Tibial artery (tissue), 4 donors: ENCODE data around the gene ACTR3.
"Not testable (repeated sequence)": the region's sequence is repeated elsewhere in the genome, so short reads cannot be mapped to it uniquely, and the experiment has no call there.

ENCODE experiments used
- DNase-seq, 2 donors: peaks; one replicate each; pipeline ENCODE4 v3.0.0-alpha.2; 2019
- H3K27ac ChIP-seq, 2 donors: fragments of 200-600 bp; sonication (generic) in 1 of 2; 1 replicate in 1 of 2; 2 replicates in 1 of 2; pipeline ENCODE4 v1.5.1; 2018 to 2019; ENCODE audit warnings: mild to moderate bottlenecking in 1 of 2
- H3K27me3 ChIP-seq, 2 donors: fragments of 200-600 bp; sonication (generic) in 1 of 2; one replicate each; pipeline versions ENCODE4 v1.5.1 to v1.6.0; 2016 to 2019
- H3K36me3 ChIP-seq, 3 donors: fragments of 200-600 bp; sonication (generic) in 2 of 3; one replicate each; pipeline ENCODE4 v1.5.1; 2016 to 2019; ENCODE audit warnings: mild to moderate bottlenecking in 2 of 3
- H3K4me1 ChIP-seq, 4 donors: fragments of 200-600 bp; sonication (generic) in 2 of 4; 1 replicate in 3 of 4; 2 replicates in 1 of 4; pipeline ENCODE4 v1.5.1; 2016 to 2019
- H3K4me3 ChIP-seq, 2 donors: fragments of 200-600 bp; sonication (generic) in 1 of 2; 1 replicate in 1 of 2; 2 replicates in 1 of 2; pipeline ENCODE4 v1.5.1; 2018 to 2019; ENCODE audit warnings: mild to moderate bottlenecking in 2 of 2
- H3K9me3 ChIP-seq, 3 donors: fragments of 200-600 bp; sonication (generic) in 1 of 3; one replicate each; pipeline ENCODE4 v1.5.1; 2016 to 2019
- CTCF ChIP-seq, 2 experiments: fragments of 200-600 bp in 1 of 2; fragments of 450-650 bp in 1 of 2; IDR thresholded peaks; one replicate each; pipeline ENCODE4 v1.5.1; 2017 to 2019; ENCODE audit warnings: antibody characterized with exemption in 2 of 2, mild to moderate bottlenecking in 1 of 2, moderate library complexity in 1 of 2
- intact Hi-C: fragments of 100-400 bp; cut with DNase I; formaldehyde crosslinking; loops from one replicate; pipeline ENCODE4 v1.15.0; 2023; ENCODE audit warnings: low total_unique reads

The ACTR3 gene

GRCh38 chr2:113889471-113890252, at the start of gene ACTR3:
Gene ACTR3, plus strand, starts transcription at chr2:113890089. Its CDS starts 191 bp downstream, at chr2:113890280.
- intact Hi-C loops: loop anchor here (2.0 kb wide), 1 partner anchor 133 kb away; the partner anchor contains the start of gene SLC35F5
- DNase-seq: peak; percentile 96 to 99
- TF ChIP-seq CTCF (IDR thresholded peaks at IDR 0.05): no peak
- Histone ChIP-seq H3K27ac (peak within 1 kb of the TSS; percentile 99), H3K4me3 (peak within 1 kb of the TSS; percentile 97 to 99), H3K27me3 (no peaks in the 10 kb centered on the region), H3K9me3 (no peaks in the 10 kb centered on the region), H3K36me3 (peaks cover 0 to 4% (median 0%) of the 10 kb centered on the region in 3 donors), H3K4me1 (peaks cover 0 to 50% (median 34%) of the 10 kb centered on the region in 4 donors)

GRCh38 chr2:113840518-113840917, 49.4 kb upstream of the ACTR3 start:
- no peaks in the 10 kb centered on the region for H3K9me3 ChIP-seq
- H3K4me1 ChIP-seq: no peaks in the 10 kb centered on the region
- no peak for TF ChIP-seq CTCF (IDR thresholded peaks at IDR 0.05)
- H3K27me3 ChIP-seq: no peaks in the 10 kb centered on the region
- H3K4me3 ChIP-seq: no peak overlapping the region
- H3K36me3 ChIP-seq: no peaks in the 10 kb centered on the region
- intact Hi-C loops: no loop called here
- no peak for DNase-seq
- H3K27ac ChIP-seq: no peak overlapping the region

GRCh38 chr2:113842919-113843736, 46.8 kb upstream of the ACTR3 start:
- no peaks in the 10 kb centered on the region for H3K9me3 ChIP-seq
- no peaks in the 10 kb centered on the region for H3K27me3 ChIP-seq
- no peaks in the 10 kb centered on the region for H3K4me1 ChIP-seq
- TF ChIP-seq CTCF (IDR thresholded peaks at IDR 0.05): no peak
- DNase-seq: no peak
- H3K27ac ChIP-seq: no peak overlapping the region
- H3K36me3 ChIP-seq: no peaks in the 10 kb centered on the region
- intact Hi-C loops: no loop called here
- no peak overlapping the region for H3K4me3 ChIP-seq

- H3K27ac ChIP-seq, intact Hi-C loops, H3K9me3 ChIP-seq, H3K27me3 ChIP-seq, H3K4me3 ChIP-seq, H3K36me3 ChIP-seq, H3K4me1 ChIP-seq, DNase-seq: not testable (repeated sequence)
These were observed 46.2 kb upstream of the ACTR3 start for GRCh38 chr2:113843737-113844050.

GRCh38 chr2:113845261-113845660, 44.6 kb upstream of the ACTR3 start:
- TF ChIP-seq CTCF (IDR thresholded peaks at IDR 0.05): no peak
- Histone ChIP-seq H3K4me1 (no peaks in the 10 kb centered on the region), H3K27ac (no peak overlapping the region), H3K36me3 (no peaks in the 10 kb centered on the region), H3K4me3 (no peak overlapping the region), H3K27me3 (no peaks in the 10 kb centered on the region), H3K9me3 (no peaks in the 10 kb centered on the region)
- no peak for DNase-seq
- intact Hi-C loops: no loop called here

GRCh38 chr2:113845796-113846195, 44.1 kb upstream of the ACTR3 start:
- H3K9me3 ChIP-seq, intact Hi-C loops, H3K36me3 ChIP-seq, H3K27me3 ChIP-seq, DNase-seq, H3K27ac ChIP-seq, H3K4me3 ChIP-seq, H3K4me1 ChIP-seq: not testable (repeated sequence)
